Stomach (tissue), 9 donors: ENCODE data around the gene C17orf67. TPM values are rescaled to one million over a fixed set of nuclear protein-coding genes. Genes with fewer than 3 reads are reported as not detected.

Experiments used
- DNase-seq, 2 donors: peaks; one replicate each; pipeline versions ENCODE4 v3.0.0 to v3.0.0-alpha.2; 2013 to 2019
- H3K27ac ChIP-seq, 5 donors: fragments of 200-600 bp in 4 of 5; sonication (generic) in 4 of 5; one replicate each; pipeline ENCODE4 v1.5.1; 2013 to 2019; ENCODE audit warnings: mild to moderate bottlenecking in 1 of 5, moderate library complexity in 1 of 5
- H3K27me3 ChIP-seq, 3 donors: fragments of 200-600 bp; sonication (generic); one replicate each; pipeline ENCODE4 v1.5.1; 2017 to 2019; ENCODE audit warnings: mixed run types in 1 of 3
- H3K36me3 ChIP-seq, 4 donors: fragments of 200-600 bp; sonication (generic); 1 replicate in 3 of 4; 2 replicates in 1 of 4; pipeline ENCODE4 v1.5.1; 2016 to 2019
- H3K4me1 ChIP-seq, 4 donors: fragments of 200-600 bp; sonication (generic); one replicate each; pipeline ENCODE4 v1.5.1; 2016 to 2019
- H3K4me3 ChIP-seq, 4 donors: fragments of 200-600 bp; sonication (generic) in 3 of 4; one replicate each; pipeline ENCODE4 v1.5.1; 2016 to 2019; ENCODE audit warnings: mild to moderate bottlenecking in 1 of 4
- H3K9me3 ChIP-seq, 4 donors: fragments of 200-600 bp; sonication (generic); one replicate each; pipeline ENCODE4 v1.5.1; 2016 to 2019
- EP300 ChIP-seq: sonication (generic); formaldehyde crosslinking; IDR thresholded peaks from one replicate; pipeline ENCODE4 v1.6.1; 2017; ENCODE audit warnings: antibody characterized with exemption
- POLR2A ChIP-seq, 4 donors: fragments of 450-650 bp; IDR thresholded peaks; one replicate each; pipeline ENCODE4 v1.6.1; 2016; ENCODE audit warnings: antibody characterized with exemption in 4 of 4, control low read depth in 2 of 4, mild to moderate bottlenecking in 1 of 4, moderate library complexity in 1 of 4
- POLR2AphosphoS5 ChIP-seq, 3 donors: sonication (generic); formaldehyde crosslinking; IDR thresholded peaks; one replicate each; pipeline ENCODE4 v1.6.1; 2016; ENCODE audit warnings: antibody characterized with exemption in 3 of 3
- WGBS, 5 donors: extraction: QIAGEN DNeasy Blood & Tissue Kit in 3 of 5; methylation state at CpG; one replicate each; pipeline versions ENCODE4 v1.1.5 to v1.1.7; 2013 to 2018; 5-methylcytosine and 5-hydroxymethylcytosine counted together
- intact Hi-C: fragments of 100-400 bp; cut with DNase I; formaldehyde crosslinking; loops from one replicate; pipeline ENCODE4 v1.15.1; 2023; ENCODE audit warnings: low total_unique reads
- polyA plus RNA-seq, 3 donors: library from polyadenylated mRNA; stranded (reverse); fragments of 200-250 nt; gene quantifications; one replicate each; pipeline ENCODE4 v1.2.3, GENCODE V29; 2013
- total RNA-seq, 5 donors: library from RNA; depleted of rRNA; stranded (reverse); fragments of >200 nt; gene quantifications; one replicate each; pipeline versions ENCODE4 v1.1.0 to v1.2.3, GENCODE V29; 2014 to 2016
- TF ChIP-seq, protein P1 (sequence below), 7 experiments: fragments of 450-650 bp in 4 of 7; fragments of 200-600 bp in 3 of 7; sonication (generic) in 3 of 7; IDR thresholded peaks; one replicate each; pipeline ENCODE4 v1.5.1; 2016 to 2019; ENCODE audit warnings: antibody characterized with exemption in 7 of 7, control low read depth in 2 of 7, mild to moderate bottlenecking in 1 of 7
- donor health status: healthy with polysubstance abuse.
- donor health status: Bipolar disorder and iron deficiency.
- donor health status: healthy.

Gene C17orf67
- total and polyA plus RNA-seq, 8 donors = 0.72 to 4.6 (median 1.5) TPM; not detected in 2

DNA sequence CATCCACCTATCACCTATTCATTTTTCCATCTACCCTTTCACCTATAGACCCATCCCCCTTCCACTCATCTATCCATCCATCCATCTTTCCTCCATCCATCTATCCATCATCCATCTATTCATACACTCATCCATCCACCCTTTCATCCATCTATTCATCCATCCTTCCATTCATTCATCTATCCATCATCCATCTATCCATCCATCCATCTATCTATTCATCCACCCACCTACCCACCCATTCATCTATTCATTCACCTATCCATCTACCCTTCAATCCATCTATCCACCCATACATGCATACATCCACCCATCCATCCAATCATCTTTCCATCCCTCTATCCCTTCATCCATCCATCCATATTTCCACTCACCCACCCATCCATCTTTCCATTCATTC is 63.3 kb downstream of the C17orf67 start:
- TF ChIP-seq EP300 (no peak), POLR2AphosphoS5 (IDR thresholded peaks at IDR 0.05) (no peak), POLR2A (IDR thresholded peaks at IDR 0.05) (no peak)
- TF ChIP-seq, protein P1, sequence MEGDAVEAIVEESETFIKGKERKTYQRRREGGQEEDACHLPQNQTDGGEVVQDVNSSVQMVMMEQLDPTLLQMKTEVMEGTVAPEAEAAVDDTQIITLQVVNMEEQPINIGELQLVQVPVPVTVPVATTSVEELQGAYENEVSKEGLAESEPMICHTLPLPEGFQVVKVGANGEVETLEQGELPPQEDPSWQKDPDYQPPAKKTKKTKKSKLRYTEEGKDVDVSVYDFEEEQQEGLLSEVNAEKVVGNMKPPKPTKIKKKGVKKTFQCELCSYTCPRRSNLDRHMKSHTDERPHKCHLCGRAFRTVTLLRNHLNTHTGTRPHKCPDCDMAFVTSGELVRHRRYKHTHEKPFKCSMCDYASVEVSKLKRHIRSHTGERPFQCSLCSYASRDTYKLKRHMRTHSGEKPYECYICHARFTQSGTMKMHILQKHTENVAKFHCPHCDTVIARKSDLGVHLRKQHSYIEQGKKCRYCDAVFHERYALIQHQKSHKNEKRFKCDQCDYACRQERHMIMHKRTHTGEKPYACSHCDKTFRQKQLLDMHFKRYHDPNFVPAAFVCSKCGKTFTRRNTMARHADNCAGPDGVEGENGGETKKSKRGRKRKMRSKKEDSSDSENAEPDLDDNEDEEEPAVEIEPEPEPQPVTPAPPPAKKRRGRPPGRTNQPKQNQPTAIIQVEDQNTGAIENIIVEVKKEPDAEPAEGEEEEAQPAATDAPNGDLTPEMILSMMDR (IDR thresholded peaks at IDR 0.05) = no peak
- Histone ChIP-seq H3K27me3 (peaks cover 0 to 15% (median 0%) of the 10 kb centered on the region in 3 donors), H3K27ac (no peak overlapping the region), H3K4me3 (no peak overlapping the region), H3K36me3 (no peaks in the 10 kb centered on the region), H3K9me3 (no peaks in the 10 kb centered on the region), H3K4me1 (no peaks in the 10 kb centered on the region)
- no peak for DNase-seq
- intact Hi-C loops = no loop called here

DNA sequence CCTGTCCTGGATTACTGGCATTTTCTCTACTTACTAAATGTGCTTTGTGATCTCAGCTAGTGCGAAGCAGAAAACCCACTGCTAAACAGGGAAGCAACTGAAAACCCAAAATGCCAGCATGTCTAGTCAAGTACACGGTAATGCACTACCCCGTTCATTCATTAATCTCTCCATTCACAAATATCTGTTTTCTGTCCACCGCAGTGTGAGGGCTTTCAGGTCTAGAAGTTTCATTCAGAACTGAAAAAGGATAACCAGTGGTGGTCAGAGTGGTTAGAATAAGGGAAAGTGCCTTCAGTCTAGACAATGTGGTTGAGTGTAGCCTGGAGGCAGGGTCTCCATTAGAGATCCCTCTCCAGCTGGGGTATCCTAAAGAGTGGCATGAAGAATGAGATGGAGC is 68.3 kb downstream of the C17orf67 start:
- 84 to 90% (median 87%) methylated on average over 4 of the region's 4 CpGs for WGBS, 5 donors
- intact Hi-C loops = no loop called here
- no peaks in the 10 kb centered on the region for H3K36me3 ChIP-seq
- H3K4me3 ChIP-seq = no peak overlapping the region
- H3K27me3 ChIP-seq = no peaks in the 10 kb centered on the region
- no peak for DNase-seq
- no peak overlapping the region for H3K27ac ChIP-seq
- H3K9me3 ChIP-seq = no peaks in the 10 kb centered on the region
- TF ChIP-seq POLR2AphosphoS5 (IDR thresholded peaks at IDR 0.05) (no peak), EP300 (no peak), POLR2A (IDR thresholded peaks at IDR 0.05) (no peak)
- TF ChIP-seq, protein P1 (IDR thresholded peaks at IDR 0.05) = no peak
- no peaks in the 10 kb centered on the region for H3K4me1 ChIP-seq

DNA sequence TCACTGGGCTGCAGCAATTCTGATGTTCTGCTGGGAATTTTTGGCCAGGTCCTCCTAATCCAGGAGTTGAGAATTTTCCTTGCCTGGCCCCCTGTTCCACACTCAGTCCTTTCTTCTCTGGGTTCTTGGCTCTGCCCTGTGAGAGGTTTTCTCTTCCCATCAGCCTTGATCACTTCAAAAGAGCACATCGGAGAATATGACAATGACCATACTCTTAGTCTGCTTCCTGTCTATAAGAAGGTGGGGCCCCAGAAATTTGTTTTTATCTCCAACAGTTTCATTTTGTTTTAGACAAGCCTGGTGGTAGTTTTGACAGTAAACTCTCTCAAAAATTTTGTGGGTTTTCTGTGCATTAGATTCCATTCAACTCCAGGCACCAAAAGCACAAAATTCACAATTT is 70.7 kb downstream of the C17orf67 start:
- intact Hi-C loops = no loop called here
- WGBS, 5 donors = 55 to 90% (median 77%) methylated on average over 1 of the region's 1 CpG
- Histone ChIP-seq H3K4me1 (no peaks in the 10 kb centered on the region), H3K27ac (no peak overlapping the region), H3K9me3 (no peaks in the 10 kb centered on the region), H3K27me3 (peaks cover 0 to 3% (median 0%) of the 10 kb centered on the region in 3 donors), H3K4me3 (no peak overlapping the region), H3K36me3 (no peaks in the 10 kb centered on the region)
- TF ChIP-seq POLR2AphosphoS5 (IDR thresholded peaks at IDR 0.05) (no peak), POLR2A (IDR thresholded peaks at IDR 0.05) (no peak), EP300 (no peak)
- TF ChIP-seq, protein P1 (IDR thresholded peaks at IDR 0.05) = no peak
- no peak for DNase-seq

DNA sequence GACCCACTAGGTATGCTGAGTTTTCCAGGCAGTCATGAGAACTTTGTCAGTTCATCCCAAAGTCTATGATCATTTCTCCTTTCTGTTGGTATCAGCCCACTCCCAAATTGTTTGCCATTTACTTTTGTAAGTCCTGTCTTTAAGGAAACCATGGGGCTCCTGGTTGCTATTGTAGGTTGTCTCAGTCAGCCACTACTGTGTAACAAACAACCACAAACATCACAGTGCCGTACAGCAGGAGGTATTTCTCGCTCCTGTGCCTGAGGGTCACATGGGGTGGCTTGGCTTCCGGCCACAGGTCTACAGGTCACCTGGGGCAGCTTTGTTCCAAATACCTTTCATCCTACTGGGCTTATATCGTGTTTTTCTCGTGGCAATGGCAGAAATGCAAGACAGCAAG is 71.6 kb downstream of the C17orf67 start:
- Histone ChIP-seq H3K4me1 (no peaks in the 10 kb centered on the region), H3K27ac (no peak overlapping the region), H3K36me3 (no peaks in the 10 kb centered on the region), H3K9me3 (no peaks in the 10 kb centered on the region), H3K4me3 (no peak overlapping the region), H3K27me3 (peaks cover 0 to 3% (median 0%) of the 10 kb centered on the region in 3 donors)
- 57 to 81% (median 65%) methylated on average over 5 of the region's 5 CpGs for WGBS, 5 donors
- DNase-seq = no peak
- intact Hi-C loops = no loop called here
- no peak for TF ChIP-seq POLR2AphosphoS5 (IDR thresholded peaks at IDR 0.05)
- TF ChIP-seq EP300 = no peak
- TF ChIP-seq, protein P1 (IDR thresholded peaks at IDR 0.05) = no peak
- no peak for TF ChIP-seq POLR2A (IDR thresholded peaks at IDR 0.05)
